Karpas-422 (cell line): Measurements from ENCODE around the gene NLRP9. TPM values are rescaled to one million over a fixed set of nuclear protein-coding genes. Genes with fewer than 3 reads are reported as not detected.

Source experiments
- DNase-seq: peaks from one replicate; pipeline ENCODE4 v3.0.0-alpha.2; 2015
- H2AFZ ChIP-seq: fragments of 200-600 bp; sonication (generic); 2 replicates; pipeline ENCODE4 v1.6.1; 2014; ENCODE audit warnings: antibody characterized with exemption, low read length, mixed read lengths
- H3K27ac ChIP-seq: fragments of 200-600 bp; sonication (generic); 2 replicates; pipeline ENCODE4 v1.5.1; 2014; ENCODE audit warnings: mild to moderate bottlenecking, low read length, moderate library complexity
- H3K27me3 ChIP-seq: fragments of 200-600 bp; sonication (generic); 2 replicates; pipeline ENCODE4 v1.6.1; 2014; ENCODE audit warnings: low read length, mixed read lengths
- H3K36me3 ChIP-seq: fragments of 200-600 bp; sonication (generic); 2 replicates; pipeline ENCODE4 v1.6.1; 2014; ENCODE audit warnings: low read length, mixed read lengths; ENCODE audit not compliant: insufficient read depth
- H3K4me1 ChIP-seq: fragments of 200-600 bp; sonication (generic); 2 replicates; pipeline ENCODE4 v1.6.1; 2014; ENCODE audit warnings: mild to moderate bottlenecking, low read length, mixed read lengths
- H3K4me2 ChIP-seq: fragments of 200-600 bp; sonication (generic); 2 replicates; pipeline ENCODE4 v1.6.1; 2014; ENCODE audit warnings: low read length, low read depth, mild to moderate bottlenecking; ENCODE audit not compliant: poor library complexity, severe bottlenecking
- H3K4me3 ChIP-seq: fragments of 200-600 bp; sonication (generic); 2 replicates; pipeline ENCODE4 v1.5.1; 2014; ENCODE audit warnings: mild to moderate bottlenecking, antibody characterized with exemption, low read length, mixed read lengths
- H3K79me2 ChIP-seq: fragments of 200-600 bp; sonication (generic); 2 replicates; pipeline ENCODE4 v1.6.1; 2014; ENCODE audit warnings: mild to moderate bottlenecking, low read length, mixed read lengths
- H3K9ac ChIP-seq: fragments of 200-600 bp; sonication (generic); 2 replicates; pipeline ENCODE4 v1.6.0; 2014; ENCODE audit warnings: low read length
- H3K9me2 ChIP-seq: fragments of 200-600 bp; sonication (generic), shearing (Covaris generic); replicated peaks from 2 replicates; pipeline ENCODE4 v1.6.0; 2014; ENCODE audit warnings: mild to moderate bottlenecking, low read length, moderate library complexity; ENCODE audit not compliant: insufficient read depth
- H3K9me3 ChIP-seq: fragments of 300-700, 200-600 bp; sonication (generic); 2 replicates; pipeline ENCODE4 v1.6.1; 2014; ENCODE audit warnings: low read length, mixed read lengths
- H4K20me1 ChIP-seq: fragments of 200-600 bp; sonication (generic); 2 replicates; pipeline ENCODE4 v1.6.1; 2014; ENCODE audit warnings: mild to moderate bottlenecking, antibody characterized with exemption, low read length, low read depth; ENCODE audit not compliant: insufficient read depth
- small RNA-seq: library from RNA; depleted of rRNA; stranded (forward); fragments of <200 nt; gene quantifications from one replicate; pipeline ENCODE3, GENCODE V24; 2014
- total RNA-seq: library from RNA; depleted of rRNA; stranded (reverse); fragments of >200 nt; shearing (Covaris generic); gene quantifications from 2 replicates; pipeline ENCODE4 v1.2.3, GENCODE V29; 2014; ENCODE audit warnings: low replicate concordance; rRNA removed

The NLRP9 gene
- total RNA-seq, 1 experiment from 2014 or later, result not detected

GRCh38 chr19:55663846-55664536, 74.2 kb downstream of the NLRP9 start:
- peaks cover 67% of the 10 kb centered on the region for H3K36me3 ChIP-seq
- no peak for DNase-seq
- peaks cover 84% of the 10 kb centered on the region for H3K79me2 ChIP-seq
- H3K4me1 ChIP-seq, result no peaks in the 10 kb centered on the region
- H3K4me3 ChIP-seq, result no peak overlapping the region
- H2AFZ ChIP-seq, result no peak overlapping the region
- H3K27me3 ChIP-seq, result no peaks in the 10 kb centered on the region
- H3K4me2 ChIP-seq, result no peak overlapping the region
- no peak overlapping the region for H3K27ac ChIP-seq
- no peaks in the 10 kb centered on the region for H3K9me2 ChIP-seq
- peaks cover 85% of the 10 kb centered on the region for H4K20me1 ChIP-seq
- H3K9ac ChIP-seq, result no peak overlapping the region
- no peaks in the 10 kb centered on the region for H3K9me3 ChIP-seq

- Histone ChIP-seq H3K9ac (no peak overlapping the region), H2AFZ (no peak overlapping the region), H3K27ac (no peak overlapping the region), H3K27me3 (no peaks in the 10 kb centered on the region), H4K20me1 (peaks cover 89% of the 10 kb centered on the region), H3K79me2 (peaks cover 92% of the 10 kb centered on the region), H3K4me1 (peaks cover 20% of the 10 kb centered on the region), H3K9me2 (no peaks in the 10 kb centered on the region), H3K36me3 (peaks cover 74% of the 10 kb centered on the region), H3K4me2 (no peak overlapping the region), H3K4me3 (no peak overlapping the region), H3K9me3 (no peaks in the 10 kb centered on the region)
- no peak for DNase-seq
These were observed 76.4 kb downstream of the NLRP9 start for GRCh38 chr19:55661826-55662225.

GRCh38 chr19:55660991-55661390, 77.2 kb downstream of the NLRP9 start:
- peaks cover 92% of the 10 kb centered on the region for H3K79me2 ChIP-seq
- H3K4me3 ChIP-seq, result no peak overlapping the region
- H3K27ac ChIP-seq, result no peak overlapping the region
- no peaks in the 10 kb centered on the region for H3K27me3 ChIP-seq
- H3K9me3 ChIP-seq, result no peaks in the 10 kb centered on the region
- no peak overlapping the region for H2AFZ ChIP-seq
- H3K9me2 ChIP-seq, result no peaks in the 10 kb centered on the region
- H3K4me2 ChIP-seq, result no peak overlapping the region
- DNase-seq, result no peak
- H3K4me1 ChIP-seq, result peaks cover 25% of the 10 kb centered on the region
- H4K20me1 ChIP-seq, result peaks cover 89% of the 10 kb centered on the region
- H3K36me3 ChIP-seq, result peaks cover 74% of the 10 kb centered on the region
- no peak overlapping the region for H3K9ac ChIP-seq

- peaks cover 88% of the 10 kb centered on the region for H4K20me1 ChIP-seq
- H3K36me3 ChIP-seq, result peaks cover 77% of the 10 kb centered on the region
- H3K4me1 ChIP-seq, result peaks cover 25% of the 10 kb centered on the region
- H3K9ac ChIP-seq, result no peak overlapping the region
- no peak for DNase-seq
- no peaks in the 10 kb centered on the region for H3K9me2 ChIP-seq
- no peak overlapping the region for H3K4me3 ChIP-seq
- no peaks in the 10 kb centered on the region for H3K9me3 ChIP-seq
- no peaks in the 10 kb centered on the region for H3K27me3 ChIP-seq
- peaks cover 92% of the 10 kb centered on the region for H3K79me2 ChIP-seq
- H2AFZ ChIP-seq, result no peak overlapping the region
- H3K27ac ChIP-seq, result no peak overlapping the region
- no peak overlapping the region for H3K4me2 ChIP-seq
These were observed 77.8 kb downstream of the NLRP9 start for GRCh38 chr19:55660404-55660803.

GRCh38 chr19:55659822-55660221, 78.4 kb downstream of the NLRP9 start:
- Histone ChIP-seq H3K79me2 (peaks cover 97% of the 10 kb centered on the region), H3K4me1 (peaks cover 25% of the 10 kb centered on the region)

GRCh38 chr19:55658846-55659459, 79.2 kb downstream of the NLRP9 start:
- H3K27ac ChIP-seq, result no peak overlapping the region; the same call in 1 of the 2 replicates
- H3K9me2 ChIP-seq, result no peaks in the 10 kb centered on the region
- peaks cover 25% of the 10 kb centered on the region for H3K4me1 ChIP-seq
- peaks cover 90% of the 10 kb centered on the region for H3K79me2 ChIP-seq
- H3K36me3 ChIP-seq, result peaks cover 66% of the 10 kb centered on the region
- H4K20me1 ChIP-seq, result peaks cover 81% of the 10 kb centered on the region
- H3K4me3 ChIP-seq, result no peak overlapping the region
- H3K4me2 ChIP-seq, result no peak overlapping the region
- H3K9me3 ChIP-seq, result no peaks in the 10 kb centered on the region
- no peak overlapping the region for H2AFZ ChIP-seq
- DNase-seq, result no peak
- no peaks in the 10 kb centered on the region for H3K27me3 ChIP-seq
- peak overlapping the region; percentile 86; the same call in 1 of the 2 replicates for H3K9ac ChIP-seq

More at GRCh38 chr19:55659822-55660221, 78.4 kb downstream of the NLRP9 start:
- Histone ChIP-seq H3K9ac (no peak overlapping the region), H3K36me3 (peaks cover 74% of the 10 kb centered on the region), H3K9me2 (no peaks in the 10 kb centered on the region), H3K27me3 (no peaks in the 10 kb centered on the region), H2AFZ (no peak overlapping the region), H3K4me3 (no peak overlapping the region), H3K27ac (no peak overlapping the region), H3K9me3 (no peaks in the 10 kb centered on the region), H3K4me2 (no peak overlapping the region), H4K20me1 (peaks cover 88% of the 10 kb centered on the region)
- no peak for DNase-seq

Small RNA genes within 50 kb of the gene (small RNA-seq; reads per million reads assigned to genes)
- gene AC010525.2, result not detected

Other genes starting within 250 kb of the NLRP9 start
- 1.0 TPM in 1 of 2 replicates, not detected in the other for gene SSC5D, start 250.0 kb downstream of the NLRP9 start, total RNA-seq
- gene SBK2, start 201.3 kb downstream of the NLRP9 start, total RNA-seq, result not detected in 2 replicates
- gene SBK3, start 192.9 kb downstream of the NLRP9 start, total RNA-seq, result not detected in 2 replicates
- 5.0 and 8.5 TPM in 2 replicates for gene ZNF579, start 157.6 kb downstream of the NLRP9 start, total RNA-seq
- 6.4 and 12.2 TPM in 2 replicates for gene FIZ1, start 138.9 kb downstream of the NLRP9 start, total RNA-seq
- 8.4 and 20.3 TPM in 2 replicates for gene ZNF524, start 138.1 kb downstream of the NLRP9 start, total RNA-seq
- 3.6 and 8.6 TPM in 2 replicates for gene ZNF865, start 132.8 kb downstream of the NLRP9 start, total RNA-seq
- 2.8 and 3.5 TPM in 2 replicates for gene ZNF784, start 113.8 kb downstream of the NLRP9 start, total RNA-seq
- gene ZNF580, start 97.4 kb downstream of the NLRP9 start, total RNA-seq, result 44.3 and 47.5 TPM in 2 replicates
- gene ZNF581, start 94.8 kb downstream of the NLRP9 start, total RNA-seq, result 119 and 128 TPM in 2 replicates
- 26.2 and 54.8 TPM in 2 replicates for gene CCDC106, start 90.2 kb downstream of the NLRP9 start, total RNA-seq
- gene U2AF2, start 83.4 kb downstream of the NLRP9 start, total RNA-seq, result 107 and 272 TPM in 2 replicates
- 21.2 and 52.5 TPM in 2 replicates for gene EPN1, start 63.2 kb downstream of the NLRP9 start, total RNA-seq
- 0.22 TPM in 1 of 2 replicates, not detected in the other for gene RFPL4A, start 20.7 kb upstream of the NLRP9 start, total RNA-seq
- gene RFPL4AL1, start 30.7 kb upstream of the NLRP9 start, total RNA-seq, result not detected in 2 replicates
- 1.8 and 5.0 TPM in 2 replicates for gene NLRP11, start 93.6 kb upstream of the NLRP9 start, total RNA-seq
- gene NLRP4, start 98.1 kb upstream of the NLRP9 start, total RNA-seq, result 28.2 and 30.2 TPM in 2 replicates
- gene NLRP13, start 193.9 kb upstream of the NLRP9 start, total RNA-seq, result not detected in 2 replicates
- gene NLRP8, start 209.4 kb upstream of the NLRP9 start, total RNA-seq, result not detected in 2 replicates
- not detected in 2 replicates for gene NLRP5, start 248.4 kb upstream of the NLRP9 start, total RNA-seq